ENCODE results near the gene LARP1B.
A peak's percentile ranks its signal among the peaks of the same experiment; 100 is the strongest.
"Not testable (repeated sequence)": the region's sequence is repeated elsewhere in the genome, so short reads cannot be mapped to it uniquely, and the experiment has no call there.

DNA sequence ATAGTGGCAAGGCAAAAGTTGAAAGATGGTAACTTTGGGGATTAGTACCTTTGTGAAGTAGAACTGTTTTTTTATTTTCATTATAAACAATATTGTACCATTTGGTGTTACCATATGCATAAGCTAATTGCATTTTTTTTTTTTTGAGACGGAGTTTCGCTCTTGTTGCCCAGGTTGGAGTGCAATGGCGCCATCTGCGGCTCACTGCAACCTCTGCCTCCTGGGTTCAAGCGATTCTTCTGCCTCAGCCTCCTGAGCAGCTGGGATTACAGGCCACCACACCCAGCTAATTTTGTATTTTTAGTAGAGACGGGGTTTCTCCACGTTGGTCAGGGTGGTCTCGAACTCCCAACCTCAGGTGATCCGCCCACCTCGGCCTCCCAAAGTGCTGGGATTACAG, 9.9 kb upstream of the LARP1B start:
- TF ChIP-seq, protein P1, sequence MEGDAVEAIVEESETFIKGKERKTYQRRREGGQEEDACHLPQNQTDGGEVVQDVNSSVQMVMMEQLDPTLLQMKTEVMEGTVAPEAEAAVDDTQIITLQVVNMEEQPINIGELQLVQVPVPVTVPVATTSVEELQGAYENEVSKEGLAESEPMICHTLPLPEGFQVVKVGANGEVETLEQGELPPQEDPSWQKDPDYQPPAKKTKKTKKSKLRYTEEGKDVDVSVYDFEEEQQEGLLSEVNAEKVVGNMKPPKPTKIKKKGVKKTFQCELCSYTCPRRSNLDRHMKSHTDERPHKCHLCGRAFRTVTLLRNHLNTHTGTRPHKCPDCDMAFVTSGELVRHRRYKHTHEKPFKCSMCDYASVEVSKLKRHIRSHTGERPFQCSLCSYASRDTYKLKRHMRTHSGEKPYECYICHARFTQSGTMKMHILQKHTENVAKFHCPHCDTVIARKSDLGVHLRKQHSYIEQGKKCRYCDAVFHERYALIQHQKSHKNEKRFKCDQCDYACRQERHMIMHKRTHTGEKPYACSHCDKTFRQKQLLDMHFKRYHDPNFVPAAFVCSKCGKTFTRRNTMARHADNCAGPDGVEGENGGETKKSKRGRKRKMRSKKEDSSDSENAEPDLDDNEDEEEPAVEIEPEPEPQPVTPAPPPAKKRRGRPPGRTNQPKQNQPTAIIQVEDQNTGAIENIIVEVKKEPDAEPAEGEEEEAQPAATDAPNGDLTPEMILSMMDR (IDR thresholded peaks at IDR 0.05; ENCODE audit: low read depth, low read length) = peak; percentile 37
- TF ChIP-seq EZH2phosphoT487 (IDR thresholded peaks at IDR 0.05; ENCODE audit: low read depth) = not testable (repeated sequence)

All from OCI-LY3 (cell line).